ENCODE measurements around the gene CA5A. TPM values are rescaled to one million over a fixed set of nuclear protein-coding genes. Genes with fewer than 3 reads are reported as not detected.

The CA5A gene
- total and polyA plus RNA-seq, 9 of the 15 experiments (the other 6 are each of a cell fraction or from before 2014, with no cell fraction given) = not detected

DNA sequence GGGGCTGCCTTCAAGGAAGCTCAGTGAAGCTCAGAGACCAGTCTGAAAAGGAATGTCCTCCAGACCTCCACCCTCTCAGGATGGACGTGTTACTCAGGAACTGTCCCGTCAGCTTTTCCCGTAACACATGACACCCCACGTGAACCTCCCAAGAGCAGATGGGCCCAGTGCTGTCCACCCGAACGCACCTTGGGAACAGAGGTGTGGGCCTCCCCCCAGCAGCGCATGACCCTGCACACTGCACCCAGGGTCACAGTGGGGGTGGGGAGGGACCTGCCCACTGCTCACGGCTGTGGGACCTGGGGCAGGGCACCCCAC, 88.9 kb downstream of the CA5A start (continued):
- TF ChIP-seq POLR2G (IDR thresholded peaks at IDR 0.05; ENCODE audit: low read depth, low read length) (peak; percentile 39; the same call in 1 of the 2 replicates), KAT8 (IDR thresholded peaks at IDR 0.05; ENCODE audit: low read depth) (no peak), ZKSCAN1 (IDR thresholded peaks at IDR 0.05; ENCODE audit: low read depth, low read length) (no peak), ZNF12 (CRISPR knock-in tag; IDR thresholded peaks at IDR 0.05) (no peak), RCOR1 (IDR thresholded peaks at IDR 0.05; ENCODE audit: borderline replicate concordance in 1 of 2, low read depth in 2 of 2, low read length in 2 of 2) (no peak), DNMT1 (IDR thresholded peaks at IDR 0.05) (no peak), CSDE1 (IDR thresholded peaks at IDR 0.05) (no peak), RBM22 (IDR thresholded peaks at IDR 0.05; ENCODE audit: low read depth, low read length, poor library complexity, severe bottlenecking) (peak; percentile 92), ZNF140 (CRISPR knock-in tag; IDR thresholded peaks at IDR 0.05) (no peak)

DNA sequence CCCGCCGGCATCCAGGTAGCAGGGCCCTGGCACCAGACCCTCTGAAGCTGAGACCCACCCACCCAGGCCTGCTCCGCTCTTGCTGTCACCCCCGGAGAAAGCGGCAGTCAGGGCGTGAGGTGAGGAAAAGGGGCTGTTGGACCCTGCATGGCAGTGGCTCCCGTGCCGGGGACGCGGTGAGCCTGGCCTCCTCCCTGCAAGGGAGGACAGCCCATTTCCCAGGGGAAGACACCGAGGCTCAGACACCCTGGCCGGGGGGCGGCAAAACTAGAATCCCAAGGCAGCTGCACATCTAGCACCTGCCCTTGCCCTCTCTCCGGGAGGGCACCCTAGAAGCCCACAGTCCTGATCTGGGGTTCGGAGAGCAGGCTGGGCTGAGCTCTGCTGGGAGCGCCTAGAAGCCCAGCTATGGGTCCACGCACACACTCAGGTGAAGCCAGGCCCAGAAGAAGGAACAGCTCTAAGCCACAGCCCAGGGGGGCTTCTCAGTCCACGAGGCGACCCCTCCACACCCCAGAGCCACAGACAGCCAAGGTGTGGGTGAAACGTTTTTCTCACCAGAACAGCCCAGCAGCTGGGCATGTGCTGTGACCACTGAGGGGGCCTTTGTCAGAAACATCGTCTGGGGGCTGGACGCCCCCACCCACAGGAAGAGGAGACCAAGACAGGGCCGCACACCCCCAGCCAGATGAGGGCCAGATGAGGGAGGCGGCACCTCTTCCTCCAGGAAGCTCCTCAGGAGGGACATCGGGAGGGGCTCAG, 89.4 kb downstream of the CA5A start:
- no peak for ATAC-seq
- peaks cover 96% of the 10 kb centered on the region for H3K36me3 ChIP-seq (ENCODE audit: control insufficient read depth, insufficient read depth, low read length)
- FAIRE-seq = no peak
- no peak overlapping the region for H3K4me2 ChIP-seq (ENCODE audit: insufficient read depth, low read length)
- intact Hi-C loops (cut with micrococcal nuclease) (no loop called here), in situ Hi-C loops (cut with MboI) (no loop called here)
- no peaks in the 10 kb centered on the region for H3K27me3 ChIP-seq (ENCODE audit: control insufficient read depth in 2 of 2, insufficient read depth in 2 of 2, low read length in 2 of 2)
- no peak overlapping the region for H3K4me3 ChIP-seq
- no peak overlapping the region for H3K27ac ChIP-seq (ENCODE audit: extremely low read depth, low read depth, low read length)
- H3K4me1 ChIP-seq (replicated peaks in 1 of 2; ENCODE audit: control insufficient read depth in 2 of 2, insufficient read depth in 2 of 2, low read length in 2 of 2) = peaks cover 0 to 74% of the 10 kb centered on the region in 2 experiments; a peak in 2 of 5 replicates
- no peak for DNase-seq (ENCODE audit: extremely low read depth in 1 of 4, low spot score in 3 of 4)
- peaks cover 54% of the 10 kb centered on the region for H4K20me1 ChIP-seq (replicated peaks; ENCODE audit: control insufficient read depth, insufficient read depth, low read length)
- BruUV-seq (replicated peaks) = no TSS peak
- H3K9ac ChIP-seq (ENCODE audit: insufficient read depth in 1 of 2, low read depth in 2 of 2, low read length in 2 of 2) = peak overlapping the region in 1 of 2 experiments; percentile 62; a peak in 1 of 4 replicates
- ChIA-PET CTCF (ENCODE audit: low intra/inter-chr PET ratio) (no interaction called here), POLR2A (interaction anchor here (0.6 to 2.2 kb wide), 7 partner anchors 8 to 94 kb away, joined by 3 to 12 read pairs (median 5); no protein-coding TSS in a partner anchor)
- peaks cover 93% of the 10 kb centered on the region for H3K79me2 ChIP-seq (ENCODE audit: control insufficient read depth, insufficient read depth, low read length)
- no peak overlapping the region for H2AFZ ChIP-seq (ENCODE audit: low read depth, low read length)
- WGBS (ENCODE audit: insufficient coverage, low coverage, missing lambda C conversion rate) = 86% methylated on average over 14 of the region's 25 CpGs
- H3K9me1 ChIP-seq (ENCODE audit: control insufficient read depth, insufficient read depth, low read length) = peaks cover 8% of the 10 kb centered on the region
- no peaks in the 10 kb centered on the region for H3K9me3 ChIP-seq (replicated peaks; ENCODE audit: control insufficient read depth, insufficient read depth, low read depth, low read length)
- no peak for TF ChIP-seq ARHGAP35 (IDR thresholded peaks at IDR 0.05; ENCODE audit: partially characterized antibody)
- TF ChIP-seq ZNF551 (CRISPR knock-in tag; IDR thresholded peaks at IDR 0.05) = no peak
- no peak for TF ChIP-seq CBFB (CRISPR knock-in tag; IDR thresholded peaks at IDR 0.05)
- TF ChIP-seq BMI1 (IDR thresholded peaks at IDR 0.05; ENCODE audit: low read length) = no peak
- no peak for TF ChIP-seq ZFPM2 (CRISPR knock-in tag; IDR thresholded peaks at IDR 0.05)
- TF ChIP-seq NFATC3 (IDR thresholded peaks at IDR 0.05) = no peak
- 0 out of 2 replicates have a peak, but pooled peaks have one; percentile 12 for TF ChIP-seq POLR2AphosphoS5 (IDR thresholded peaks at IDR 0.05; ENCODE audit: control insufficient read depth, insufficient read depth, low read depth, low read length)
- peak; percentile 87 for TF ChIP-seq RBM22 (IDR thresholded peaks at IDR 0.05; ENCODE audit: low read depth, low read length, poor library complexity, severe bottlenecking)
- TF ChIP-seq MCM5 (IDR thresholded peaks at IDR 0.05; ENCODE audit: low read depth) = no peak
- TF ChIP-seq EP300 (IDR thresholded peaks at IDR 0.05; ENCODE audit: low read length) = no peak
- TF ChIP-seq EWSR1 (IDR thresholded peaks at IDR 0.05; ENCODE audit: borderline replicate concordance, low read depth, partially characterized antibody) = no peak
- TF ChIP-seq, protein P1, sequence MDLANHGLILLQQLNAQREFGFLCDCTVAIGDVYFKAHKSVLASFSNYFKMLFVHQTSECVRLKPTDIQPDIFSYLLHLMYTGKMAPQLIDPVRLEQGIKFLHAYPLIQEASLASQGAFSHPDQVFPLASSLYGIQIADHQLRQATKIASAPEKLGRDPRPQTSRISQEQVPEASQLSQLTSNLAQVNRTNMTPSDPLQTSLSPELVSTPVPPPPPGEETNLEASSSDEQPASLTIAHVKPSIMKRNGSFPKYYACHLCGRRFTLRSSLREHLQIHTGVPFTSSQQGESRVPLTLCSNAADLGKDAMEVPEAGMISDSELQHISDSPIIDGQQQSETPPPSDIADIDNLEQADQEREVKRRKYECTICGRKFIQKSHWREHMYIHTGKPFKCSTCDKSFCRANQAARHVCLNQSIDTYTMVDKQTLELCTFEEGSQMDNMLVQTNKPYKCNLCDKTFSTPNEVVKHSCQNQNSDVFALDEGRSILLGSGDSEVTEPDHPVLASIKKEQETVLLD (IDR thresholded peaks at IDR 0.05) = no peak
- TF ChIP-seq, protein P2, sequence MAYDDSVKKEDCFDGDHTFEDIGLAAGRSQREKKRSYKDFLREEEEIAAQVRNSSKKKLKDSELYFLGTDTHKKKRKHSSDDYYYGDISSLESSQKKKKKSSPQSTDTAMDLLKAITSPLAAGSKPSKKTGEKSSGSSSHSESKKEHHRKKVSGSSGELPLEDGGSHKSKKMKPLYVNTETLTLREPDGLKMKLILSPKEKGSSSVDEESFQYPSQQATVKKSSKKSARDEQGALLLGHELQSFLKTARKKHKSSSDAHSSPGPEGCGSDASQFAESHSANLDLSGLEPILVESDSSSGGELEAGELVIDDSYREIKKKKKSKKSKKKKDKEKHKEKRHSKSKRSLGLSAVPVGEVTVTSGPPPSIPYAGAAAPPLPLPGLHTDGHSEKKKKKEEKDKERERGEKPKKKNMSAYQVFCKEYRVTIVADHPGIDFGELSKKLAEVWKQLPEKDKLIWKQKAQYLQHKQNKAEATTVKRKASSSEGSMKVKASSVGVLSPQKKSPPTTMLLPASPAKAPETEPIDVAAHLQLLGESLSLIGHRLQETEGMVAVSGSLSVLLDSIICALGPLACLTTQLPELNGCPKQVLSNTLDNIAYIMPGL (CRISPR knock-in tag; IDR thresholded peaks at IDR 0.05) = no peak

Measured in K562 (cell line).